Activated CD4-positive, alpha-beta memory T cell treated with anti-CD3 and anti-CD28 coated beads, Interleukin-2, amount 10 ng/mL, durations not matched to agents 7 days and 5 days (primary cell): ENCODE data around the gene ZNF584. TPM values are rescaled to one million over a fixed set of nuclear protein-coding genes. Genes with fewer than 3 reads are reported as not detected.
A peak's percentile ranks its signal among the peaks of the same experiment; 100 is the strongest.

ENCODE experiments used
- CTCF ChIA-PET: fragments of 350-600 bp; sonication (Branson Sonifier 250); formaldehyde crosslinking; loops from one replicate; lab custom pipeline; 2021; ENCODE audit warnings: antibody characterized with exemption, inconsistent platforms; lab: Charles Lee
- POLR2A ChIA-PET: fragments of 350-600 bp; sonication (Branson Sonifier 250); formaldehyde crosslinking; loops from one replicate; lab custom pipeline; 2021; ENCODE audit warnings: antibody characterized with exemption; lab: Charles Lee
- DNase-seq: peaks from one replicate; pipeline ENCODE4 v3.0.0-alpha.2; 2020
- H3K27ac Mint-ChIP-seq: one replicate; pipeline ENCODE4 v1.8.0; 2021; ENCODE audit warnings: mild to moderate bottlenecking, mixed read lengths
- H3K27me3 Mint-ChIP-seq: one replicate; pipeline ENCODE4 v1.8.0; 2021; ENCODE audit warnings: mixed read lengths
- H3K36me3 Mint-ChIP-seq: one replicate; pipeline ENCODE4 v1.8.0; 2021; ENCODE audit warnings: low read depth, mixed read lengths
- H3K4me1 Mint-ChIP-seq: one replicate; pipeline ENCODE4 v1.8.0; 2021; ENCODE audit warnings: mixed read lengths
- H3K4me3 Mint-ChIP-seq: one replicate; pipeline ENCODE4 v1.8.0; 2021; ENCODE audit warnings: mild to moderate bottlenecking, mixed read lengths
- H3K9me3 Mint-ChIP-seq: one replicate; pipeline ENCODE4 v1.8.0; 2021; ENCODE audit warnings: mixed read lengths
- total RNA-seq, 2 experiments: library from RNA; stranded (reverse); gene quantifications; one replicate each; pipeline ENCODE4 v1.2.3, GENCODE V29; 2021

ZNF584 gene
- total RNA-seq, 2 experiments from 2014 or later, result 5.2 to 5.5 TPM

DNA sequence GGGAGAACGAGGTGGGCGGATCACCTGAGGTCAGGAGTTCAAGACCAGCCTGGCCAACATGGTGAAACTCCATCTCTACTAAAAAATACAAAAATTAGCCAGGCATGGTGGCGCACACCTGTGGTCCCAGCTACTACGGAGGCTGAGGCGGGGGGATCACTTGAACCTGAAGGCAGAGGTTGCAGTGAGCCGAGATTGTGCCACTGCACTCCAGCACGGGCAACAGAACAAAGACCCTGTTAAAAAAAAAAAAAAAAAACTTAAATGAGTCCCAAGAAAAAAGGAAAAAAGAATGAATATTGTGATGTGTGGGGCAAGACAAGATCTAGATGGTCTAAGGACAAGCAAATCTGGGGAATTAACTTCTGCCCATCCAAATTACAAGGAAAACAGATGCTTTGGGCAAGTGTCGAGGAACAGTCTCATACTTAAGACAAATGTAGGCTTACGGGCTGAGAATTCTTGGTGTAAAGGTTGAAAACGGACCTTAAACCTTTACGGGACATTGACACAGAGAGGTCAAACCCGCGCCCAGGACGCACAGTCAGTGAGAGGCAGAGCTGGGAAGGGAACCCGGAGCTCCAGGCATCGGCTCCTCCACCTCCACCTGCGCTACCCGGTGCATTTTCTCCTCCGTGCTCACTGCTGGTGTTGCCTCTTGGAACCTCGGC is 57.8 kb downstream of the ZNF584 start:
- no peaks in the 10 kb centered on the region for H3K9me3 Mint-ChIP-seq

DNA sequence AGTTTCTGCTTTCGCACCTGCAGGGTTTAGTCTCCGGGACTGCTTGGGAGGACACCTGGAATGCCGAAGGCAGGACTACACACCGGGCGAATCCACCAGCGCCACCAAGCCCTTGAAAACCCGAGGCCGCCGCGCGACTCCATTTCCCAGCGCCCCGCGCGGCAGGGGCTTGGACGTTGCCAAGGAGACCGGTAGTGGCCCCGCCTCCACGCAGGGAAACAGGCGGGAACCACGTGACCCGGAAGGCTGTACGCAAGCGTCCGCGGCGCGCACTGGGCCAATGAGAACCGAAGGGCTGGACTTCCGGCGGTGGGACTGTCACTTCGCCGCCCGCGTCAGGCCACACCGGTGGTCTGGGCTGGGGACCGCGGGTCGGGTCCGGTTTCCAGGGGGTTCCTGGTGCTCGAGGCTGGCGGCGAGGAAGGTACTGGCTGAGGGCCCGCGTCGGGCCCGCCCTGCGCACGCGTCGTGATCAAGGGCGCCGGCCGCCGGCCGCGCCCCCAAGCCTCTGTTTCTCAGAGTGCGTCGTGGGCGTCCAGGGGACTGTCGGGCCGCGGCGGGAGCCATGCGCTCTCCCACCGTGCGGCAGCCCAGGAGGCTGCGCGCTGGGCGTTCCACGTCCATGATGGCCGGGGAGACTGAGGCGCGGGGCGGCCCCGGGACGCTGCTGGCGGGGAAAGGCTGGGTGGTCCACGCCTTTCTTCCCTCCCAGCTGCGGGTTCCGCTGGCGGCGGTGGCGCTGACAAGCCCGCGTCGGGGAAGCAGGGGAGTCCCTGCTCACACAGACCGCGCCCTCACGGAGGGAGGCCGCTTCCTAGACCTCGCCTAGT is 58.5 kb downstream of the ZNF584 start, which contains the start of gene ZNF324:
Gene ZNF324, plus strand, starts transcription at position 321 of the 830 bp plus-strand sequence. CDS start 2,106 bp downstream, outside the sequence.
- POLR2A ChIA-PET, result interaction anchor here (0.7 to 0.9 kb wide), 2 partner anchors 9 to 16 kb away, joined by 3 to 4 read pairs; partner anchors contain the start of genes ZNF324B and ZNF446
- Mint-ChIP-seq H3K9me3 (no peaks in the 10 kb centered on the region), H3K36me3 (peaks cover 12% of the 10 kb centered on the region), H3K4me3 (peak within 1 kb of the TSS; percentile 80), H3K27ac (peak within 1 kb of the TSS; percentile 62), H3K27me3 (peaks cover 4% of the 10 kb centered on the region), H3K4me1 (peaks cover 22% of the 10 kb centered on the region)
- CTCF ChIA-PET, result no interaction called here
- DNase-seq, result peak; percentile 98

More for the DNA sequence above, 57.8 kb downstream of the ZNF584 start:
- ChIA-PET POLR2A (interaction anchor here (0.7 to 1.1 kb wide), 3 partner anchors 15 to 104 kb away, joined by 3 to 5 read pairs (median 4); partner anchors contain the start of genes ZNF324B and ZNF497), CTCF (no interaction called here)
- peaks cover 8% of the 10 kb centered on the region for H3K36me3 Mint-ChIP-seq
- H3K4me3 Mint-ChIP-seq, result peak overlapping the region; percentile 80
- DNase-seq, result no peak
- peaks cover 4% of the 10 kb centered on the region for H3K27me3 Mint-ChIP-seq
- H3K4me1 Mint-ChIP-seq, result peaks cover 22% of the 10 kb centered on the region
- no peak overlapping the region for H3K27ac Mint-ChIP-seq

Other genes starting within 250 kb of the ZNF584 start
- gene ZNF274, start 225.6 kb upstream of the ZNF584 start, total RNA-seq, result 10 to 100 TPM; 27.0 to 29.2 TPM
- 10 to 100 TPM; 47.5 to 50.0 TPM for gene ZNF544, start 179.7 kb upstream of the ZNF584 start, total RNA-seq
- gene ZNF8, start 129.7 kb upstream of the ZNF584 start, total RNA-seq, result 1 to 10 TPM; 4.5 TPM
- gene ERVK3-1, start 103.3 kb upstream of the ZNF584 start, total RNA-seq, result 10 to 100 TPM; 53.8 to 60.1 TPM
- 1 to 10 TPM; 5.4 to 5.7 TPM for gene ZSCAN22, start 81.7 kb upstream of the ZNF584 start, total RNA-seq
- gene A1BG, start 55.2 kb upstream of the ZNF584 start, total RNA-seq, result 1 to 10 TPM; 8.5 to 9.9 TPM
- 1 to 10 TPM; 1.1 to 1.2 TPM for gene ZNF497, start 45.9 kb upstream of the ZNF584 start, total RNA-seq
- gene ZNF837, start 27.6 kb upstream of the ZNF584 start, total RNA-seq, result 1 to 10 TPM; 1.7 TPM
- gene RPS5, start 21.4 kb upstream of the ZNF584 start, total RNA-seq, result 100 to 1,000 TPM; 785 to 801 TPM
- under 1 TPM in 1 of 2 experiments, not detected in 1; 0.45 TPM for gene RNF225, start 13.0 kb upstream of the ZNF584 start, total RNA-seq
- gene ZNF132, start 31.5 kb downstream of the ZNF584 start, total RNA-seq, result 1 to 10 TPM; 4.5 to 4.7 TPM
- 10 to 100 TPM; 11.5 to 12.3 TPM for gene ZNF324B, start 43.0 kb downstream of the ZNF584 start, total RNA-seq
- 10 to 100 TPM; 10.8 to 12.1 TPM for gene ZNF324, start 58.4 kb downstream of the ZNF584 start, total RNA-seq
- 1 to 10 TPM; 8.4 to 8.7 TPM for gene ZNF446, start 67.7 kb downstream of the ZNF584 start, total RNA-seq
- 10 to 100 TPM; 16.8 to 17.1 TPM for gene SLC27A5, start 103.3 kb downstream of the ZNF584 start, total RNA-seq
- 10 to 100 TPM; 15.8 to 17.4 TPM for gene ZBTB45, start 111.2 kb downstream of the ZNF584 start, total RNA-seq
- gene TRIM28, start 135.4 kb downstream of the ZNF584 start, total RNA-seq, result 100 to 1,000 TPM; 345 TPM
- 100 to 1,000 TPM; 137 to 144 TPM for gene CHMP2A, start 146.5 kb downstream of the ZNF584 start, total RNA-seq
- 10 to 100 TPM; 87.5 to 92.4 TPM for gene UBE2M, start 150.0 kb downstream of the ZNF584 start, total RNA-seq
- gene MZF1, start 164.7 kb downstream of the ZNF584 start, total RNA-seq, result 10 to 100 TPM; 21.6 to 22.9 TPM